Testis (tissue), 2 donors: ENCODE data around the gene GRIP1.

Experiments used
- CTCF ChIP-seq, 3 experiments: fragments of 450-650 bp in 2 of 3; fragments of 200-600 bp in 1 of 3; sonication (generic) in 1 of 3; IDR thresholded peaks; one replicate each; pipeline ENCODE4 v1.5.1; 2016 to 2019; ENCODE audit warnings: antibody characterized with exemption in 3 of 3, mild to moderate bottlenecking in 2 of 3, moderate library complexity in 1 of 3
- POLR2A ChIP-seq: fragments of 450-650 bp; IDR thresholded peaks from one replicate; pipeline ENCODE4 v1.6.1; 2017; ENCODE audit warnings: antibody characterized with exemption, mild to moderate bottlenecking, moderate library complexity

GRCh38 chr12:66359300-66359699, 319.6 kb downstream of the GRIP1 start:
- TF ChIP-seq CTCF (IDR thresholded peaks at IDR 0.05): no peak
- TF ChIP-seq POLR2A: no peak
